Measurements from ENCODE around the gene GZMM. TPM values are rescaled to one million over a fixed set of nuclear protein-coding genes. Genes with fewer than 3 reads are reported as not detected.
A peak's percentile ranks its signal among the peaks of the same experiment; 100 is the strongest.

GZMM gene
- total RNA-seq, 1 donor: 0.43 TPM

GRCh38 chr19:522726-523125, 21.1 kb upstream of the GZMM start:
- peak overlapping the region; percentile 32 for H3K4me3 ChIP-seq (ENCODE audit: low read depth, low read length)
- no peak for DNase-seq (ENCODE audit: low read depth)
- no peak for TF ChIP-seq CTCF (IDR thresholded peaks at IDR 0.05; ENCODE audit: insufficient read depth, low read depth, low read length)

DNA sequence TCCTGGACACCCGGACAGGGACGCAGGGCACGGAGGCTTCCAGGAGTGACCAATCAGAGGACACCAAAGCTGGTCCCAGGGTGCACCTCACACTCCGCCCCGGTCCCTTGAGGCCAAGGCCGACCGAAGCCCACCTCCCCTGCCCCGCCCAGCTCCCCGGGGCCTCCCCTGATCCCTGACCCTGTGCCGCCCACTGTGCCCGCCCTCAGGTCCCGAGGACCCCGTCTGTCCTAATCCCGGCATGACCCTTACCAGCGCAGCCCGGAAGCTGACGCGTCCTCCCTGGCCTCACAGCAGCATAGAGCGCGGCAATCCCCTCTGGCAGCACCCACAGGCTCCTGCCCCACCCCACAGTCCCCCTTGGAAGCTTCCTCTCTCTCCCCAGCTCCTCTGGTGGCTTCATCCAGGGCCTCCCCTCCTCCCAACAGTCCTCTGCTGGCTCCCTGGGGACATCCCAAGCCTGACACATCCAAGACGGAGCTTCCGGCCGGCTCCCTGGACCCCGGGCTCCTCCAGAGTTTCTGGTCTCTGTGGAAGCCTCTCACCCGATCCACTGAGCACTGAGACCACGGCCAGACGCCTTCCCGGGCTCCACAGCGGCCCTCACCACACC, 19.7 kb upstream of the GZMM start:
- TF ChIP-seq CTCF (IDR thresholded peaks at IDR 0.05; ENCODE audit: insufficient read depth, low read depth, low read length): no peak
- peak overlapping the region; percentile 29 for H3K4me3 ChIP-seq (ENCODE audit: low read depth, low read length)
- peak; percentile 68 for DNase-seq (ENCODE audit: low read depth)

GRCh38 chr19:525029-525428, 18.8 kb upstream of the GZMM start:
- no peak for TF ChIP-seq CTCF (IDR thresholded peaks at IDR 0.05; ENCODE audit: insufficient read depth, low read depth, low read length)
- H3K4me3 ChIP-seq (ENCODE audit: low read depth, low read length): no peak overlapping the region
- no peak for DNase-seq (ENCODE audit: low read depth)

- TF ChIP-seq CTCF (IDR thresholded peaks at IDR 0.05; ENCODE audit: insufficient read depth, low read depth, low read length): no peak
- no peak for DNase-seq (ENCODE audit: low read depth)
- H3K4me3 ChIP-seq (ENCODE audit: low read depth, low read length): no peak overlapping the region
Measured at GRCh38 chr19:525857-526419, 17.9 kb upstream of the GZMM start.

GRCh38 chr19:530134-531008, 13.5 kb upstream of the GZMM start:
- TF ChIP-seq CTCF (IDR thresholded peaks at IDR 0.05; ENCODE audit: insufficient read depth, low read depth, low read length): no peak
- peak overlapping the region; percentile 72 for H3K4me3 ChIP-seq (ENCODE audit: low read depth, low read length)
- no peak for DNase-seq (ENCODE audit: low read depth)

GRCh38 chr19:531009-531752, 12.7 kb upstream of the GZMM start:
- peak overlapping the region; percentile 93 for H3K4me3 ChIP-seq (ENCODE audit: low read depth, low read length)
- DNase-seq (ENCODE audit: low read depth): peak; percentile 82
- TF ChIP-seq CTCF (IDR thresholded peaks at IDR 0.05; ENCODE audit: insufficient read depth, low read depth, low read length): no peak
